Activated naive CD8-positive, alpha-beta T cell (primary cell): ENCODE results near the gene OLFML3.
"Not testable (repeated sequence)": the region's sequence is repeated elsewhere in the genome, so short reads cannot be mapped to it uniquely, and the experiment has no call there.

Experiments used
- H3K27ac Mint-ChIP-seq: one replicate; pipeline ENCODE4 v1.8.0; 2021; ENCODE audit warnings: mixed read lengths
- H3K27me3 Mint-ChIP-seq: one replicate; pipeline ENCODE4 v1.8.0; 2021; ENCODE audit warnings: mixed read lengths
- H3K36me3 Mint-ChIP-seq: one replicate; pipeline ENCODE4 v1.8.0; 2021; ENCODE audit warnings: mixed read lengths
- H3K4me1 Mint-ChIP-seq: one replicate; pipeline ENCODE4 v1.8.0; 2021; ENCODE audit warnings: low read depth, mixed read lengths
- H3K4me3 Mint-ChIP-seq: one replicate; pipeline ENCODE4 v1.8.0; 2021; ENCODE audit warnings: mild to moderate bottlenecking, mixed read lengths
- H3K9me3 Mint-ChIP-seq: one replicate; pipeline ENCODE4 v1.8.0; 2021; ENCODE audit warnings: low read depth, mixed read lengths

The OLFML3 gene

DNA sequence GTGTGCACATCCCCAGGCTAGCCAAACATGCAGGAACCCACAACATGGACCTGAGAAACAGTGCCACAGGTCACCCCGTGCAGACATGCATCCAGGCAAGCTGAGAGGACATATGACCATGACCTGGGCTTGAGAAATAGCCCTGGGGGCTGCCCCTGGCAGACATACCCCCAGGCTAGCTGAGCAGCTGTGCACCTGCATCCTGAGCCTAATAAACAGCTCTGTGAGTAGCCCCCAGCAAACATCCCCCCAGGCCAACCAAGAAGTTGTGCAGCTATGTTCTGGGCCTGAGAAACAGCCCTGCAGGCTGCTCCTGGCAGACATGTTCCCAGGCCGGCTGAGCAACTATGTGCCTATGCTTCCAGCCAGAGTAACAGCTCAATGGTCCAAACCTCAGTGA, 14.5 kb downstream of the OLFML3 start:
- H3K4me1 Mint-ChIP-seq, result peaks cover 2% of the 10 kb centered on the region
- no peak overlapping the region for H3K4me3 Mint-ChIP-seq
- peaks cover 12% of the 10 kb centered on the region for H3K9me3 Mint-ChIP-seq
- H3K27ac Mint-ChIP-seq, result no peak overlapping the region
- H3K27me3 Mint-ChIP-seq, result peaks cover 5% of the 10 kb centered on the region
- peaks cover 12% of the 10 kb centered on the region for H3K36me3 Mint-ChIP-seq

DNA sequence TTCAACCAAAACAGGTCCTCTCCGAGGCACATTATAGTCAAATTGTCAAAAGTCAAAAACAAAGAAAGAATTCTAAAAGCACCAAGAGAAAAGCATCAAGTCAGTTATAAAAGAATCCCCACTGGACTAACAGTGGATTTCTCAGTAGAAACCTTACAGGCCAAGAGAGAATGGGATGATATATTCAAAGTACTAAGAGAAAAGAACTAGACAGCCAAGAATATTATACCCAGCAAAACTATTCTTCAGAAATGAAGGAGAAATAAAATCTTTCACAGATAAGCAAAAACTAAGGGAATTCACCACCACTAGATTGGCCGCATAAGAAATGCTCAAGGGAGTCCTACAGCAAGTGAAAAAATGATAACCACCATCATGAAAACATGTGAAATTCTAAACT, 16.1 kb downstream of the OLFML3 start:
- Mint-ChIP-seq H3K4me3 (no peak overlapping the region), H3K27ac (no peak overlapping the region), H3K9me3 (peaks cover 12% of the 10 kb centered on the region), H3K27me3 (peaks cover 5% of the 10 kb centered on the region), H3K4me1 (peaks cover 2% of the 10 kb centered on the region), H3K36me3 (peaks cover 12% of the 10 kb centered on the region)

DNA sequence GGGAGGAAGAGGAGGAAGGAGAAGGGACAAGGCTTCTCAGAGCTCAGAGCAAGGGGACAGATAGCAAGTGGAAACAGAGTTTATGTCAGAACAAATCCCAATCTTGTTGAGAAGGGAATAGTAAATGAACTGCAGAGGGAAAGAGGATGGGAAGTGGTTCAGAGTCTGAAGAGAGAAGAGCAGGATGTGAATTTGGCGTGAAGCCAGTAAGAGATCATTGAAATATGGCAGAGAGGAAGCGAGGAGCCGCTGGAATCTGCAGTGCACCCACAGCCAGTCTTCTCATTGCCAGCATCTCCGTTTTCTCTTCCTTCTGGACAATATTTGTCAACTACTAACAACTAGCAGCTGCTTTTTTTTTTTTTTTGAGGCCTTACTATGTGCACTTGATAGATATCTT, 19.1 kb downstream of the OLFML3 start:
- H3K36me3 Mint-ChIP-seq, result peaks cover 12% of the 10 kb centered on the region
- no peak overlapping the region for H3K4me3 Mint-ChIP-seq
- H3K27ac Mint-ChIP-seq, result no peak overlapping the region
- peaks cover 2% of the 10 kb centered on the region for H3K4me1 Mint-ChIP-seq
- peaks cover 2% of the 10 kb centered on the region for H3K27me3 Mint-ChIP-seq
- H3K9me3 Mint-ChIP-seq, result peaks cover 12% of the 10 kb centered on the region

DNA sequence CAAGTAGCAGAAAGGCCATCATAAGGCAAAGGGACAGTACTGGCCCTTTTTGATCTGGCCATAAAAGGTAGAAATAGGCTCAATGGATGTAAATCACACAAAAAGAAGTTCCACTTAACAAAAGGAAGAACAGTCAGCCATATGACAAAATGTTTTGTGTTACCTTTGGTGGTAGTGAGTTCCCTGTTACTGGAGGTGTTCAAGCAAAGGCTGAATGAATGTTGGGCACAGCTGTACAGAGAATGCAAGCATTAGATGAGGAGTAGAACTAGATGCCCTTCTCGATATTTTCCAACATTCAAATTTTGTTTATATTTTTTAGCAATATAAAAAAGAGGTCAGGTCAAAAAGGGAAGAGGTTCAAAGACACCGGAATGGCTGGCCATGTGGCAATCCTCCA, 20.0 kb downstream of the OLFML3 start:
- H3K27me3 Mint-ChIP-seq, result peaks cover 2% of the 10 kb centered on the region
- peaks cover 9% of the 10 kb centered on the region for H3K36me3 Mint-ChIP-seq
- peaks cover 10% of the 10 kb centered on the region for H3K9me3 Mint-ChIP-seq
- no peak overlapping the region for H3K4me3 Mint-ChIP-seq
- no peak overlapping the region for H3K27ac Mint-ChIP-seq
- peaks cover 2% of the 10 kb centered on the region for H3K4me1 Mint-ChIP-seq

DNA sequence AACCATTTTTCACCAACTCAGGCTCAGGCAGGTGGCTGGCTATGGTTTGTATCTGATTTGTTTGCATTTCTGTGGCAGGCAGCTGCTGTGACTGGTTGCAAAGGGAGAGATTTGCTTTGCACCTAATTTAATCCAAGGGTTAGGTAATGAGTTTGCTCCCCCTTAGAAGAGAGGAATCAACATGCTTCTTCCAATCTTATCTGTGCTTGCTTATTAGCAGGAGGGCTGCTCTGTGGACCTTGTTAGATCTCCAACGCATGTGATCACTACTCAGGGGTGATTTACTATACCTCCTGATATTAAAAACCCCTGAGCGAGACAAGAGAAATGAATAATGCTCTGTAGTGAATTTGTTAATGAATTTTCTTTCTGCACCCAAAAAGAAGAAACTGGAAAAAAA, 20.5 kb downstream of the OLFML3 start:
- peaks cover 6% of the 10 kb centered on the region for H3K9me3 Mint-ChIP-seq
- H3K27me3 Mint-ChIP-seq, result peaks cover 2% of the 10 kb centered on the region

DNA sequence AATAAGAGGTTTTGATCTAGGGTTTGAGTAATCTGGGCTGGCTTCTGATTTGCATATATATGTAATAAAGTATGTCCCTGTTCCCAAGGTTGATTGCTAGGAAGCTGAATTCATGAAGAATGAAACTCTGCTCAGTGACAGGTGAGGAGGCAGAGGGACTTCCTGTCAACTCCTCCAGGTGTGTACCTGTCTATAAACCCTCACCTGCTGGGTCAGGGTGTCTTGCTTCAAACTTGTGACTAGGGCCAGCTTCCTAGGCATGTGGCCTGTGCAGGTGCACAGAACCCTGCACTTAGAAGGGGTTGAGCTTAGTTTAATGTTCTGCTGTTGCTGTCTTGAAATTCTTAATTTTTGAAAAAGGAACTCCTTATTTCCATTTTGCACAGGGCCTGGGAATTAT, 21.1 kb downstream of the OLFML3 start:
- H3K4me3 Mint-ChIP-seq, result no peak overlapping the region
- H3K9me3 Mint-ChIP-seq, result peaks cover 2% of the 10 kb centered on the region
- H3K27ac Mint-ChIP-seq, result no peak overlapping the region
- peaks cover 2% of the 10 kb centered on the region for H3K36me3 Mint-ChIP-seq
- H3K27me3 Mint-ChIP-seq, result peaks cover 2% of the 10 kb centered on the region
- peaks cover 2% of the 10 kb centered on the region for H3K4me1 Mint-ChIP-seq

More for the DNA sequence above, 20.5 kb downstream of the OLFML3 start:
- Mint-ChIP-seq H3K4me3 (no peak overlapping the region), H3K4me1 (peaks cover 2% of the 10 kb centered on the region), H3K36me3 (peaks cover 6% of the 10 kb centered on the region), H3K27ac (no peak overlapping the region)

DNA sequence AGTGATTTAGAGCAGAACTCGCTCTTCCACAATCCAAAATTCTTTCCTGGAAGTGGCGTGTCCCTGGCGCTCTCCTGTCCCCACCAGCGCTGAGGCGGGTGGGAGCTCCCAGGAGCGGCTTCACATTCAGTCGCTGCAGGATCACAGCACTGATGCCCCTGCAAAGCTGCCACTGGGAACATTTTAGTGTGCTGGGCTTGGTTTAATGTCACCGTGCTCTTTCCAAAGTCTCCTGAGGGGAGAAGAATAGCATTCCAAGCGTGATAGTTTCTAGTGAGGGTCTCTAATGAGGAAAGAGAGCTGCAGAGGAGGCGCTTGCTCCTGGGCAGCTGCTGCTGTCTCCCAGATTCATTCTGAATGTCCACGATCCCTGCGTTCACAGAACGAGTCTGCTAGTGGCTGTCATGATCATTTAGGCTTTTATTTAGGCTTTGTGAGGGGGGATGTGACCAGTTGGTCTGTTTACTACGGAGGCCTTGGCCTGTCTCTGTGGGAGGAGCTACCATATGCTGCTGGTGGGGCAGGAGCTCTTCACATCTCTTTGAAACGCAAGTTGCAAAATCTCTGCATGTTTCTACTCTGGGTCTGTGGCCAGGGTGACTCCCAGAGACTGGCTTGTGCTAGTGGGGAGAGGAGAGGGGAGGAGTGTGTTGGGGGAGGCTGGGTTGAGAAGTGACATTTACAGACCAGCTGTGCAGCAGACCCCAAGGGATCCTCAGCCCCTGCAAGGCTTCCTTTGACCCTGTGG, 23.4 kb downstream of the OLFML3 start:
- Mint-ChIP-seq H3K4me3 (no peak overlapping the region), H3K27ac (no peak overlapping the region), H3K36me3 (no peaks in the 10 kb centered on the region), H3K9me3 (no peaks in the 10 kb centered on the region), H3K27me3 (peaks cover 1% of the 10 kb centered on the region), H3K4me1 (peaks cover 2% of the 10 kb centered on the region)

DNA sequence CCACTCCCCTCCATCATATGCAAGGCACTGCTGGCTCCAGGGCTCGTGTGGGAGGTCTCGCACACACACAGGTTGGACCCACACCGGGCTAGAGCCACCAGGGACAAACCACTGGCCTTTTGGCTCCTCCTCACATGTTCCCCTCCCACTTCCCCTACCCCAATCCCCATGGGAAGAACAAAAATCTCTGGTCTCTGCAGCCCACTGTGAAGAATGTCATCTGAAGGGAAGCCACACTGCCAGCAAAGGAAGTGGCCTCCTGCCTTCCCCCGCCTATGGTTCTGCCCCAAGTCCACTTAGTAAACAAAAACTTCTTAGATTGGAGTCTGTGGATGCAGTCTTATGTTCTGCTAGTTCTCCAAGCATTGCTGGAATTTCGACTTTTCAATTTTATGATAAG, 24.2 kb downstream of the OLFML3 start:
- Mint-ChIP-seq H3K4me1 (no peaks in the 10 kb centered on the region), H3K4me3 (no peak overlapping the region)

DNA sequence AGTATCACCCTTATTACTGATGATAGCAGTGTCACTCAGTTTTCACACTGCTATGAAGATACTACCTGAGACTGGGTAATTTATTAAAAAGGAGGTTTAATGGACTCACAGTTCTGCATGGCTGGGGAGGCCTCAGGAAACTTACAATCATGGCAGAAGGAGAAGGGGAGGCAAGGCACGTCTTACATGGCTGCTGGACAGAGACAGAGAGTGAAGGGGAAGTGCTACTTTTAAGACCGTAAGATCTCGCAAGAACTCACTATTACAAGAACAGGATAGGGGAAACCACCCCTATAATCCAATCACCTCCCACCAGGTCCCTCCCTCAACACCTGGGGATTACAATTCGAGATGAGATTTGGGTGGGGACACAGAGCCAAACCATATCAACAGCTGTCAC, 27.6 kb downstream of the OLFML3 start:
- H3K9me3 Mint-ChIP-seq, H3K4me3 Mint-ChIP-seq, H3K27ac Mint-ChIP-seq, H3K27me3 Mint-ChIP-seq, H3K36me3 Mint-ChIP-seq, H3K4me1 Mint-ChIP-seq: not testable (repeated sequence)

More for the DNA sequence above, 24.2 kb downstream of the OLFML3 start:
- H3K9me3 Mint-ChIP-seq, result no peaks in the 10 kb centered on the region
- H3K36me3 Mint-ChIP-seq, result no peaks in the 10 kb centered on the region
- peaks cover 1% of the 10 kb centered on the region for H3K27me3 Mint-ChIP-seq
- H3K27ac Mint-ChIP-seq, result no peak overlapping the region

DNA sequence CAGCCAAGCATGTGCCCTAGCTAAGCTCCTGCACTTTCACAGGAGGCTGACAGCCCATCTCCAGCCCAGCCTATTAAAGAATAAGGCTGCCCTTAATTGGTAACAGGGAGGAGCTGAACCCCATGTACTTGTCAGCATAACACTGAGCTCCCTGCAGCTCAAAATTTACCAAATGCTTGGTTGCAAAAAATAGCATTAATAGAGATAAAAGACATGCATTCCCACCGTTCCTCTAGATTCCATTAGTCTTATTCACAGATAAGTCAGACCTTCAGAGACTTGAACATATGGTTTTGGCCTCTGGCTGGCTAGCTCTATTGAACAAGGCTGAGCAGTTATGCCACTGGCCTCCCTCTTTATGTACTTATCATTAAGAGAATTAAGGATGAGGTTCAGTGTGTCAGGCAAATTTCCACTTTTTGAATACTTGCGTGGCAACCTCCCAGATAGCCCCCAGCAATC, 29.2 kb downstream of the OLFML3 start:
- Mint-ChIP-seq H3K27me3 (peaks cover 3% of the 10 kb centered on the region), H3K27ac (no peak overlapping the region), H3K4me1 (no peaks in the 10 kb centered on the region), H3K36me3 (no peaks in the 10 kb centered on the region), H3K9me3 (no peaks in the 10 kb centered on the region), H3K4me3 (no peak overlapping the region)

DNA sequence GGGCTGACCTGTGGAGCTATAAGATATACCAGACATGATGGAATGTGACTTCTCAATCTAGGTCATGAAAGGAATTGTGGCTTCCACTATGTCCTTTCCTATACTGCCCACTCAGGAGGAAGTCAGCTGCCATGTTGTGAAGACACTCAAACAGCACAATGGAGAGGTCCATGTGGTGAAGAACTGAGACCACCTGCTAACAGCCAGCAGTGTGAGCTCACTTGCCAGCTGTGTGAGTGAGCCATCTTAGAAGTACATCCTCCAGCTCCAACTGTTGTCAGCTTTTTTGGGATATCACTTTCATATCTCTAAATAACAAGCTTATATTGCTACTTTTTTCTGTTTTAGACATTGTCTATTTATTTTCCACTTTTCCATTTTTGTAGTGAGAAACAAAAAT, 29.7 kb downstream of the OLFML3 start:
- no peaks in the 10 kb centered on the region for H3K36me3 Mint-ChIP-seq
- H3K4me1 Mint-ChIP-seq, result no peaks in the 10 kb centered on the region
- H3K27ac Mint-ChIP-seq, result no peak overlapping the region
- H3K9me3 Mint-ChIP-seq, result no peaks in the 10 kb centered on the region
- no peak overlapping the region for H3K4me3 Mint-ChIP-seq
- H3K27me3 Mint-ChIP-seq, result peaks cover 3% of the 10 kb centered on the region

DNA sequence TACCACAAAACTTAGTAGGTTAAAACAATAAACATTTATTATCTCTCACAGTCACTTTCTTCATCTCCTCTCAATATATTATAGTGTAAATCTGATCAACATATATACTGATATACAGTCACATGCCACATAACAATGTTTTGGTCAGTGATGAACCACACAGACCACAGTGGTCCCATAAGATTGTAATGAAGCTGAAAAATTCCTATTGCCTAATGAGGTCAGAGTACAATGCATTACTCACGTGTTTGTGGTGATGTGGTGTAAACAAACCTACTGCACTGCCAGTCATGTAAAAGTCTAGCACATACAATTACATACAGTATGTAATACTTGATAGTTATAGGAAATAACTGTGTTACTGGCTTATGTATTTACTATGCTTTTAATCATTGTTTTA, 30.1 kb downstream of the OLFML3 start:
- no peaks in the 10 kb centered on the region for H3K4me1 Mint-ChIP-seq
- no peak overlapping the region for H3K4me3 Mint-ChIP-seq
- no peaks in the 10 kb centered on the region for H3K9me3 Mint-ChIP-seq
- peaks cover 3% of the 10 kb centered on the region for H3K27me3 Mint-ChIP-seq
- no peaks in the 10 kb centered on the region for H3K36me3 Mint-ChIP-seq
- H3K27ac Mint-ChIP-seq, result no peak overlapping the region

DNA sequence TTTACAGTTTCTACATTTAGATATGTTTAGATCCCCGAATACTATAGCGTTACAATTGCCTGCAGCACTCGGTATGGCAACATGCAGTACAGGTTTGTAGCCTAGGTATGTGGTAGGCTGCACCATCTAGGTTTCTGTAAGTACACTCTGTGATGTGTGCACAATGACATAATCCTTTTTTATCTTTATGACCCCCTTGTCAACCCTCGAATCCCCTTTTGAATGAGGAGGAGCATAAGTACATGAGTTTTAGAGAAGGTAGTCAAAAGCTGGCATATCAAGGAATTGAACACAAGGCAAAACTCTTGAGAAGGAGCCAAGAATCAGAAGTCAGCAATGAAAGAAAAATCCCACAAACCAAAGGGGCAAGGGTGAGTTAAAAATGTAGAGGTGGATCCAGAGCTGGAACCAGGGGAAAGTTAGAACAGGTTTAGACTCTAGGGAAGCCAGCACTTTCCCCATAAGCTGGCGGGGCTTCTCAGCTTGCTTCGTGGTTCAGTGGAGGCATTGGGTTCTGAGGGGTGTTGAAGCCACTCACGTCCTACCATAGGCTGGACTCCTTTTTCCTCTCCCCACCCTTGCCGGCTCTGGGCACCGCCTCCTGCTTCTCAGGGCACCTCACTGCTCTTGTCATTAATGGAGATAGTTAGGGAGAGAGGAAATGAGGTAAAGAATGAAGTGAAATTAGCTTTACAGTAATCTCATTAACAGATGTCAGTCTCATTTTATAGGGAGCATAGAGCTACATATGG, 31.3 kb downstream of the OLFML3 start:
- Mint-ChIP-seq H3K4me1 (no peaks in the 10 kb centered on the region), H3K27ac (no peak overlapping the region), H3K4me3 (no peak overlapping the region), H3K9me3 (no peaks in the 10 kb centered on the region), H3K36me3 (no peaks in the 10 kb centered on the region), H3K27me3 (peaks cover 6% of the 10 kb centered on the region)

DNA sequence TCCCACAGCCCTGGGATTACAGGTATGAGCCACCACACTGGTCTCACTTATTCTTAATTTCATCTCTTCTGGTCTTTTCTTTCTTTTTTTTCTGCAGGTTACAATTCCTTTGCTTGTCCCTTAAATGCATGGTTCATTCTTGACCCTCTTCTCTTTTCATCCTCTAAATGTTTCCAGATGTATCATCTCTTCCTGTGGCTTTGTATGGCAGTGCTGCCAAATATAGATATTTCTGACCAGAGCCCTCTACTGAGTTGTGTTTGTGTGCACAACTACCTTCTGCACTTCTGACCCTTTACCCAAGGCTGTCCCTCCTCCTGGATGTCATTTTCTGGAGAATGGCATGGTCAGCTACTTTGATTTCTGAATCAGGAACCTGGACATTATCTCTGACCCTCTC, 32.5 kb downstream of the OLFML3 start:
- no peak overlapping the region for H3K27ac Mint-ChIP-seq
- no peaks in the 10 kb centered on the region for H3K36me3 Mint-ChIP-seq
- no peaks in the 10 kb centered on the region for H3K4me1 Mint-ChIP-seq
- H3K4me3 Mint-ChIP-seq, result no peak overlapping the region
- H3K27me3 Mint-ChIP-seq, result peaks cover 8% of the 10 kb centered on the region
- H3K9me3 Mint-ChIP-seq, result no peaks in the 10 kb centered on the region

DNA sequence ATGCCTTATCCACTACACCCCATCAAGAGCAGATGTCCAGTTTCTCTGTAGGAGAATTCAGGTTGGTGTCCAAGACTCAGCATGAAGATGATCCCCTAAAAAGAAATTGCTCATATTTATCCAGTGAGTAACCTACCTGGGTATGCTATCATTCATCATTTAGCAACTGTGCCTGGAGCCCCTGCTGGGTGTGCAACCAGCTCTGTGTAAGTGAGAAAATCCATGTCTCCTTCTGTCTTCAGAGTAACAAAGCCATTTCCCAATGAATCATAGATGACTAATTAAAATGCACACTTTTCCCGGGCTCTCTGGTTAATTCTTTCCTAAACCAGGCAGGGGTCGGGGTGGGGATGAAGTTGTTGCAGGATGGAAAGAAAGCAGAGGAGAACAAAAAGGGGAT, 35.8 kb downstream of the OLFML3 start:
- Mint-ChIP-seq H3K27ac (no peak overlapping the region), H3K4me1 (no peaks in the 10 kb centered on the region), H3K9me3 (no peaks in the 10 kb centered on the region), H3K27me3 (peaks cover 8% of the 10 kb centered on the region), H3K4me3 (no peak overlapping the region), H3K36me3 (peaks cover 4% of the 10 kb centered on the region)
